Left kidney (tissue), 2 donors: Measurements from ENCODE around the gene TRAF7. TPM values are rescaled to one million over a fixed set of nuclear protein-coding genes. Genes with fewer than 3 reads are reported as not detected.

Source experiments
- DNase-seq: peaks from one replicate; pipeline ENCODE4 v3.0.0-alpha.2; 2013
- polyA plus RNA-seq: library from polyadenylated mRNA; unstranded; fragments of 120-200 nt; gene quantifications from one replicate; pipeline ENCODE4 v1.2.1, GENCODE V29; 2013; ENCODE audit not compliant: insufficient read length

The TRAF7 gene
- polyA plus RNA-seq, 1 donor = 55.7 TPM

- DNase-seq = no peak
These were observed 8.2 kb upstream of the TRAF7 start for GRCh38 chr16:2147378-2147777.

GRCh38 chr16:2147981-2148671 is 7.5 kb upstream of the TRAF7 start, which contains the start of gene RAB26:
TSS of gene RAB26 (plus strand) at chr16:2148625. CDS start at chr16:2148784, 159 bp downstream.
- peak; percentile 56 for DNase-seq

DNA sequence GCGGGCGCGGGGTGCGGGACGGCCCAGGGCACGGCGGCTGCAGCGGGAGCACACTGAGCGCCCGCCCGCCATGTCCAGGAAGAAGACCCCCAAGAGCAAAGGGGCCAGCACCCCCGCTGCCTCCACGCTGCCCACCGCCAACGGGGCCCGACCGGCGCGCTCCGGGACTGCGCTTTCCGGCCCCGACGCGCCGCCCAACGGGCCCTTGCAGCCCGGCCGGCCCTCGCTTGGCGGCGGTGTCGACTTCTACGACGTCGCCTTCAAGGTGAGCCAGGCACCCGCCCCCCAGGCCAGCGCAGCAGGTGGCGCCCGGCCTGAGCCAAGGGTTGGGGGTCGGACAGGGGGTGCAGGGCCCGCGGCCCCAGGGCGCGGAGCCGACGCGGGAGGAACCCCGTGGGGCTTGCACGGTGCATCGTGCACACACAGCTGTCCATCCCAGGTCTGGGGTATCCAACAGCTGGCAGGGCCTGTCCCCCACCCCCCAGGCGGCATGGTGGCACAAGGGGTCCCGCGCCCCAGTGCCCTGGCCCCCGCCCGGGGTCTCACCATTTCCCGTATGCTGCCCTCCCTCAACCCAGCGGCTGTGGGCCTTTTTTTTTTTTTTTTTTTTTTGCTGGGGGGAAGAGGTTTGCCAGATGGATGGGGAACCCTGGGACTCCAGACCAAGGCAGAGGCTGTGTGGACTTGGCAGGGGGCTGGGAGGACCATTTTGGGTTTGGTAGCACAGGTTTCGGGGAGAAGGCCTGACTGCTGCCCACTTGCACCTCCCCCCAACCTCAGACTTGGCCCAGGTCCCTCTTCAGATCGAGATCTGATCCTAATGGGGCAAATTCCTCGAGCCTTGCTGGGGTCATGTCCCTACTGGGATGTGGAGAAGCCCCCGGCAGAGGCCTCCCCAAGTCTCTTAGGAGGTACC is 6.6 kb upstream of the TRAF7 start:
- no peak for DNase-seq

GRCh38 chr16:2149630-2150417 is 5.8 kb upstream of the TRAF7 start:
- DNase-seq = no peak

DNA sequence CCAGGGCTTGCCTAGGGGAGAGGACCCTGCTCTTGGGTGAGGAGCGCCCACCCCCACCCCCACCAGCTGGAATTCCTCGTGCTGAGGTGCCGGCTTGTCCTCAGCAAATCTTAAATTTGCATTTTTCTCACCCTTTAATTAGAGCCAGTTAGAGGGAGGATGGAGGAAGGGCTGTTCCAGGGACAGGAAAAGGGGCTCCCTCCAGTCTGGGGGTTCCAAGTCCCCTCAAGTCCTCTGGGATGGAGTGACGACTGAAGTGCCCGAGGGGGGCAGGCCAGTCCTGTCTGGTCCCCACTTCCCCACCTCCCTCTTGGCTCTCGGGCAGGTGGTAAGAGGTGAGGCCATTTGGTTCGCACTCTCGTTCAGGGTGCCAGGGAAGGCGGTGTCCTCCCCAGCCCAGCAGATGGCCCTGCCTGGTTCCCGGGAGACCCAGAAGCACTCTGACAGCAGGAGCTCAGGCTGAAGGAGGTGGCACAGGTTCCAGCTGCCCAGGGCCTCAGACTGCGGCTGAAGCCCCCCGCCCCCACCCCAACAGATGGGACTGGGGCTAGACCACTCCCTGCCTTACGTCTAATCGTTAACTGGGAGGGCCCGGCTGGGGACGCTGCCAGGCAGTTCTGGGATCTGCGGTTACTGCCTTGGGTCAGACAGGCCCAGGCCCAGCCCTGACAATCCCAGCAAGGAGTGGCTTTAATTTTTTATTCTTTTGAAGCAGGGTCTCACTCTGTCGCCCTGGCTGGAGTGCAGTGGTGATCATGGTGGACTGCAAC is 5.0 kb upstream of the TRAF7 start:
- DNase-seq = no peak

DNA sequence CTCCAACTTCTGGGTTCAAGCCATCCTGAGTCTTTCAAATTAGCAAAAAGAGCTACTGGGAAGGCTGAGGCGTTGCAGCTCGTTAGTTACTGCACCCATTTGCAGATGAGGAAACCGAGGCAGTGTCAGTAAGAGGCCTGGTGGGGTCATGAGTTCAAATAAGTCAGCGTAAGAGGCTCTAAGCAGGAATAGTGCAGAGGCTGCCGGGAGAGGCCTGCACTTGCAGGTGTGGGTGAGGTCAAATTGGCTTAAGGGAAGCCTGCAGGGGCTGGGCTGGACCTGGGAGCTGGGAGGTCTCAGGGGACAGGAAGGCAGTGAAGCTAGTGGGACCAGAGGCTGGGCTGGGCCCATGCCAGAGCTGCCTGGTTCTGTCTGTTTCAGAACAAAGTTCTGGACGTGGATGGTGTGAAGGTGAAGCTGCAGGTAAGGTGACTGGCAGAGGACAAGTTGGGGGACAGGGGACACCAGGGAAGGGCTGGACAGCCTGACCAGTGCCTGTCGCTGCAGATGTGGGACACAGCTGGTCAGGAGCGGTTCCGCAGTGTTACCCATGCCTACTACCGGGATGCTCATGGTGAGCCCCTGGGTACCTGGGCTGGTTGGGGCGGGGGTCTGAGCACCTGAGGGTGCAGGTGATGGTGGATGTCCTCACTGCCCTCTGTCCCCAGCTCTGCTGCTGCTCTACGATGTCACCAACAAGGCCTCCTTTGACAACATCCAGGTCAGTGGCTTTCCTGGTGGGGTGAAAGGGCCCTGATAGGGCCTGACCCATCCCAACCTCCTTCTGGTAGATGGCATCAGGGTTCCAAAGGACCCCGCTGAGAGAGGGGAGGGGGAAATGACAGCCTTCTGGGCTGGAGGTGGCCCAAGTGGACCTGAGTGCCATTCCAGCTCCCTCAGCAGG is 4.1 kb upstream of the TRAF7 start:
- DNase-seq = no peak

GRCh38 chr16:2152695-2153506 is 2.7 kb upstream of the TRAF7 start:
- no peak for DNase-seq

GRCh38 chr16:2154533-2155090 is 970 bp upstream of the TRAF7 start:
- DNase-seq = no peak

GRCh38 chr16:2155977-2156848 is 631 bp downstream of the TRAF7 start:
- DNase-seq = no peak

DNA sequence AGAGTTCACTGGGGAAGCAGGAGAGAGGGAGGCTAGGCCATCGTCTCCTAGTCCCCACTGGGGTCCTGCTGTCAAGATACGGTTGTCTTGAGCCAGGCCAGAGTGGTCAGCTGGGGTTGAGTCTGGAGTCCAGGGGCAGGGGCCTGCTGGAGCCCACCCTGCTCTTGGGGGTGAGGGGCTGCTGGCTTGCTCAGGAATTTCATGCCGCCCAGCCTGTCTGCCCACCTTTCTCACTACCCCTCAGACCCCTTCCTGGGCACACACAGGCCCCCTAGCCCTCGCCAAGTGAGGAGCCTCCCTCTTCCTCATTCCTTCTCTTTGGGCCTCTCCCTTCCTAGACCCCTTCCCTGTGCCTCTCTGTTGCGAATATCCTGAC is 1.3 kb downstream of the TRAF7 start:
- no peak for DNase-seq

DNA sequence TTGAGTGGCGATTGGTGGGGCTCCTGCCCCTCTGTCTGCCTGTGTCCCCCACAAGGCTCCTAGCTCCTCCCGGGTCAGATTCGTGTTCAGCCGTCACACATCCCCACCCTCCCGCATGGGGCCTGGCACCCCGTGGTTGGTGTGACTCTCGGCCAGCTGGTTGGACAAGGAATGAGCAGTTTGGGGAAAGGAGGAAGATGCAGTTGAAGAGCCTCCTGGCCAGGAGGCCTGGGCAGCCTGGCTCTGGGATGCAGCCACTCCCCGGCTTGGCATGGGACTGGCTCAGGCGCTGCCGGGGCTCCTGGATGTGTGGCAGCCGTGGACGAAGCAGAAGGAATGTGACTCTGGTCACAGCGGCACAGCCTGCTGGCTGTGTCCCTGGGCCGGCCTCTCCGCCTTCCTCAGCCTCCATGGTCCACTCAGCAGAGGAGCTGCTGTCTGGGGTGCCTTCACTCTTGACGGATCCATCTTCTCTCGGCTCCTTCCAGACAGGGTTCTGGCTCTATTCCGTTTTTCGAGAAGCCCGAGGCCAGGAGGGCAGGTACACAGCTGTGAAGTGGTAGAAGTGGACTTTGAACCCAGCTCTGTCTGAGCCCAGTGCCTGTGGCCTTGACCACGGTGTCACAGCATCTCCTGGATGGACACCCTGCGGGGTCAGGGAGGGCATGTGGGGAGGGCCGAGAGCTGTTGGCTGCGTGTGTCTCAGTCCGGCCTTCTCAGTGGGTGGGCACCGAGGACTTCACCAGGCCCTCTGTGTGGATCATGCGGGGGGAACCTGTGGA is 2.1 kb downstream of the TRAF7 start:
- no peak for DNase-seq

GRCh38 chr16:2158262-2158638 is 2.7 kb downstream of the TRAF7 start:
- DNase-seq = no peak

DNA sequence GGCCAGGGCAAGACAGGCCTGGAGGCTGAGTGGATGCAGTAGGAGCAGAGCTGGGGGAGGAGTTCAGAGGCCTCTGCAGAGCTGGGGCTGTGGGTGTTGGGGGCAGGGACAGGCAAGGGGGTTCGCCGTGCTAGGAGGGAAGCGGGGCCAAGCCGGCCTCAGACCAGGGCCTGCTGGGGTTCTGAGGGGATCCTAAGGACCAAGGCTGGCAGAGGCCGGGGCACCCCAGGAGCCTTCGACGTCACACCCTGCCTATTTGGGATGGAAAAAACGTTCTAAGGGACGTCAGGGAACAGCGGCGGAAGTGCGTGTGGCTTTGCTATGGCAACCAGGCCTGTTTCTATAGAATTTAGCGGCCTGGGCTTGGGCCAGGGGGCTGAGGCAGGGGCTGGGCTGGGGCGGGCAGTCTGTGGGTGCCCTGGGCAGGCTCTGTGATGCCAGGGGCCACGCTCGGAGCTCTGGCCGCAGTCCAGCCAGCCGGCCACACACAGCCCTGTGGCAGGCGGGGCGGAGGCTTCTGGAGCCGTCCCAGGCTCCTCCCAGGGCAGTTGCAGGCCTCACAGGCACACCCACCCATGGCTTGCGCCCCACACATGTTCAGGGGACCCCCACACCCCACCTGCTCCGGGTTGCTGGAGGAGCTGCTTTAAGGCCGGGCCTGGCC is 3.7 kb downstream of the TRAF7 start:
- DNase-seq = no peak

DNA sequence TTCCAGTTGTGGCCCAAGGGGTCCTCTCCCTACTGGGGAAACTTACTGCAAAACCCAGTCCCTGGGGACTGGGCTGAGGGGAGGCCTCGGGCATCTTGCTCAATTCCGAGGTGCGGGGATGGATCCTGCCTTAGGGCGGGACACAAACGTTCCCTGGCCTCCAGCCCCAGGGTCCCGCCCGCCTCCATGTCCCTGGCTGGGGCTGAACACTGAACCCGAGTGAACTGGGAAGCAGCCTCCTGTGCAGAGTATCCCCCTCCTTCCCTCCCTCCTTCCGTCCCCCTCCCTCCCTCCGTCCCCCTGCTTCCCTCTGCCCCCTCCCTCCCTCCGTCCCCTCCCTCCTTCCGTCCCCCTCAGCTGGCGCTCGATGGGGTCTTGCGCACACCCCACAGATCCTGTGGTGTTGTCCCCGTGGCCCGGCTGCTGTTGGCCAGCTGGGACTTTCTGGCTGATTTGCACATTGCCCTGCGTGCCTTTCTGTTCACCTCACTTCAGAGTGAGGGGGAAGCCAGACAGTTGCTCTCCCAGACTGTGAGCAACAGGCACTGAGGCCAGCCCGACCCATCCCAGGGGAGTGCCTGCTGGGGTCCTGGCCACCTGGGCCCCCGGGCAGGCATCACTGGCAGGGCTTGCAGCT is 5.5 kb downstream of the TRAF7 start:
- DNase-seq = no peak

DNA sequence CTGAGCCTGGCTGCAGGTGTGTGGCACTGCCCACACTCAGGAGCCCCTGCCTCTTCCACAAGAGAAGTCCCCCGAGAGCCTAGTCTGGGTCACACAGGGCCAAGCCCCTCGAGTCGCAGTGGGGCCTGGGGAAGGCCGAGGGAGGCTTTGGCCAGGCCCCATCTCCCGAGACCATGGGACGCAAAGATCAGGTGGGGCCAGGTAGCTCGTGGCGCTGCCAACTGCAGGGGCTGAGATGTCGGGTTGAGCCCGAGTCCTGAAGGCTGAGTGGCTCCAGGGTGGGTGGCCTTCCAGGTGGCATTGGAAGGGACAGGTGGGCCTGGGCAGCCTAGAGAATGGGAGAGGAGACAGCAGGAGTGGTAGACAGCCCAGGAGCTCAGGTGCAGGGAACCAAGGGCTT is 6.3 kb downstream of the TRAF7 start:
- DNase-seq = no peak

DNA sequence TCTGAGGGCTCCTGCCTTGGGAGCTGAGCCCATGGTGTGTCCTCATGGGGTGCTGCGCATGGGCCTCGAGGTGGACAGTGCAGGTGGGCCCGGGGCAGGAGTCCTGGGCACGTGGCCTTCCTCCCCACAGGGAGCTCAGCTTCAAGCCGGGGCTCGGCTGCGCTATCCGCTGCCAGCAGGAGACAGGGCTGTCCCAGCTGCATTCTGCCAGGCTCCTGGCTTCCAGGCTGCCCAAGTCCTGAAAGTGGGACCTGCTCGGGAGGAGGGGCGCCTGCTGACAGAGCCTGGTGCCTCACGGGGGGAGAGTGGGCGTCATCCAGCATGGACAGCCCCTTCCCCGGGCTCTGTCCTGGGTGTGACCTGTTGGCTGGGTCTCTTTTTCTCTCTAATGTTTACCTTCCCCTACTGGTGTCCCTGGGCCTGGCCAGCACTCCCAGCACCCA is 7.1 kb downstream of the TRAF7 start:
- DNase-seq = no peak
